Endothelial cell (in vitro differentiated cells): ENCODE measurements around the gene ESR1. TPM values are rescaled to one million over a fixed set of nuclear protein-coding genes. Genes with fewer than 3 reads are reported as not detected.

Source experiments
- DNase-seq: peaks from one replicate; pipeline ENCODE4 v3.0.0; 2021; ENCODE audit warnings: low spot score
- H3K27ac Mint-ChIP-seq: one replicate; pipeline ENCODE4 v1.8.0; 2021; ENCODE audit warnings: mixed read lengths, inconsistent platforms; ENCODE audit not compliant: unreplicated experiment
- H3K27me3 Mint-ChIP-seq: one replicate; pipeline ENCODE4 v1.8.0; 2021; ENCODE audit warnings: mild to moderate bottlenecking, moderate library complexity, mixed read lengths, inconsistent platforms; ENCODE audit not compliant: unreplicated experiment
- H3K36me3 Mint-ChIP-seq: one replicate; pipeline ENCODE4 v1.8.0; 2021; ENCODE audit warnings: mild to moderate bottlenecking, low read depth, mixed read lengths, inconsistent platforms; ENCODE audit not compliant: unreplicated experiment
- H3K4me1 Mint-ChIP-seq: one replicate; pipeline ENCODE4 v1.8.0; 2021; ENCODE audit warnings: mild to moderate bottlenecking, mixed read lengths, inconsistent platforms; ENCODE audit not compliant: unreplicated experiment
- H3K4me3 Mint-ChIP-seq: one replicate; pipeline ENCODE4 v1.8.0; 2021; ENCODE audit warnings: mild to moderate bottlenecking, mixed read lengths, inconsistent platforms; ENCODE audit not compliant: unreplicated experiment
- H3K9me3 Mint-ChIP-seq: one replicate; pipeline ENCODE4 v1.8.0; 2021; ENCODE audit warnings: mixed read lengths, inconsistent platforms; ENCODE audit not compliant: unreplicated experiment
- CTCF ChIP-seq: fragments of 200-600 bp; sonication (generic); IDR thresholded peaks from one replicate; pipeline ENCODE4 v1.5.0; 2021; ENCODE audit warnings: antibody characterized with exemption; ENCODE audit not compliant: unreplicated experiment
- total RNA-seq: library from RNA; stranded (reverse); fragmentation: NEBNext Ultra II Directional; extraction: Animal tissue kit (Norgen Biotek cat#: 25700); gene quantifications from one replicate; pipeline ENCODE4 v1.2.1, GENCODE V29; 2021; ENCODE audit not compliant: unreplicated experiment

ESR1 gene
- total RNA-seq, 1 donor from 2014 or later: 0.05 TPM

- Mint-ChIP-seq H3K27me3 (no peaks in the 10 kb centered on the region), H3K4me1 (no peaks in the 10 kb centered on the region), H3K9me3 (no peaks in the 10 kb centered on the region), H3K36me3 (no peaks in the 10 kb centered on the region), H3K4me3 (no peak overlapping the region), H3K27ac (no peak overlapping the region)
- TF ChIP-seq CTCF: no peak
- no peak for DNase-seq
Observed at GRCh38 chr6:151783692-151784091, 23.8 kb upstream of the ESR1 start.

GRCh38 chr6:151784441-151785214, 22.9 kb upstream of the ESR1 start:
- no peaks in the 10 kb centered on the region for H3K27me3 Mint-ChIP-seq
- H3K27ac Mint-ChIP-seq: no peak overlapping the region
- no peaks in the 10 kb centered on the region for H3K4me1 Mint-ChIP-seq
- DNase-seq: no peak
- H3K9me3 Mint-ChIP-seq: no peaks in the 10 kb centered on the region
- no peaks in the 10 kb centered on the region for H3K36me3 Mint-ChIP-seq
- TF ChIP-seq CTCF: no peak
- no peak overlapping the region for H3K4me3 Mint-ChIP-seq

GRCh38 chr6:151796842-151797530, 10.5 kb upstream of the ESR1 start:
- no peaks in the 10 kb centered on the region for H3K9me3 Mint-ChIP-seq
- H3K36me3 Mint-ChIP-seq: no peaks in the 10 kb centered on the region

GRCh38 chr6:151803743-151804142, 3.7 kb upstream of the ESR1 start:
- H3K27me3 Mint-ChIP-seq: peaks cover 17% of the 10 kb centered on the region
- H3K9me3 Mint-ChIP-seq: no peaks in the 10 kb centered on the region
- no peak overlapping the region for H3K4me3 Mint-ChIP-seq
- no peak for TF ChIP-seq CTCF
- H3K36me3 Mint-ChIP-seq: peaks cover 3% of the 10 kb centered on the region
- no peak overlapping the region for H3K27ac Mint-ChIP-seq
- no peak for DNase-seq
- peaks cover 9% of the 10 kb centered on the region for H3K4me1 Mint-ChIP-seq

More at GRCh38 chr6:151796842-151797530, 10.5 kb upstream of the ESR1 start:
- no peak for TF ChIP-seq CTCF
- DNase-seq: no peak
- no peaks in the 10 kb centered on the region for H3K4me1 Mint-ChIP-seq
- H3K27me3 Mint-ChIP-seq: no peaks in the 10 kb centered on the region
- H3K27ac Mint-ChIP-seq: no peak overlapping the region
- H3K4me3 Mint-ChIP-seq: no peak overlapping the region
